SIG-M5 treated with dmso at 0.1 percent for 504 hours (cell line): ENCODE data around the gene UBC.

ENCODE experiments used
- DNase-seq: peaks from one replicate; lab custom pipeline; 2025; ENCODE audit not compliant: unreplicated experiment; lab: John Stamatoyannopoulos, UW

Gene UBC

GRCh38 chr12:124914392-124915238 is at the start of gene UBC:
TSS of gene UBC (minus strand) at chr12:124914650. CDS start at chr12:124913771, 879 bp downstream.
- DNase-seq: no peak

DNA sequence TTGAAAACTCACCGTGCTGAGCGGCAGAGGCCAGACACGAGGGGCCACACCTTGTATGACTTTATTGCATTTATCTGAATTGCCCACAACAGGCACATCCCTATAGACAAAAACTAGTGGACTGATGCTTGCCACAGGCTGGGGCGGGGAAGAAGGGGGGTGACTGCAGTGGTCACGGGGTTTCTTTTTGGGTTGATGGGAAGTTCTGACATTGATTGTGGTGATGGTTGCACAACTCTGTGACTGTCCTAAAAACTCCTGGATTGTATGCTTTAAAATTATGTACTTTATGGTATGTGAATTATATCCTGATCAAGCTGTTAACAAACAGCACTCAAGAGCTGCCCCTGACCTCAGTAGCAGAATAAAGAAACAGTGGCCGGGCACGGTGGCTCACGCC is 48.8 kb upstream of the UBC start:
- DNase-seq: peak; percentile 20

GRCh38 chr12:124961055-124961454 is 46.6 kb upstream of the UBC start:
- DNase-seq: no peak

GRCh38 chr12:124956571-124956970 is 42.1 kb upstream of the UBC start:
- no peak for DNase-seq

DNA sequence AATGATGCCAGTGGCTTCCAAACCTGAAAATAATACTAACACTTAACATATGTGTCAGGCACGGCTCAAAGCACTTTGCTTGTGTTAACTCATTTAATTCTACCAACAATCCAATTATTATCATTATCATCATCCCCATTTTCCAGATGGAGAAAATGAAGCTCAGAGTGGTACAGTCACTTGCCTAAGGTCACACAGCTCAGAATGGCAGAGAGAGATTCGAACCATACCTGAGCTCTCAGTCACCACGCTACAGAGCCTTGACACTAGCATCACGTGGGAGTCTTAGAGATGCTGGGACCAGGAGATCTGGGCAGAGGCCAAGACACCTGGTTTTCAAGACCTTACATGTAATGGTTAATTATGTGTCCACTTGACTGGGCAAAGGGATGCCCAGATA is 40.3 kb upstream of the UBC start:
- no peak for DNase-seq

DNA sequence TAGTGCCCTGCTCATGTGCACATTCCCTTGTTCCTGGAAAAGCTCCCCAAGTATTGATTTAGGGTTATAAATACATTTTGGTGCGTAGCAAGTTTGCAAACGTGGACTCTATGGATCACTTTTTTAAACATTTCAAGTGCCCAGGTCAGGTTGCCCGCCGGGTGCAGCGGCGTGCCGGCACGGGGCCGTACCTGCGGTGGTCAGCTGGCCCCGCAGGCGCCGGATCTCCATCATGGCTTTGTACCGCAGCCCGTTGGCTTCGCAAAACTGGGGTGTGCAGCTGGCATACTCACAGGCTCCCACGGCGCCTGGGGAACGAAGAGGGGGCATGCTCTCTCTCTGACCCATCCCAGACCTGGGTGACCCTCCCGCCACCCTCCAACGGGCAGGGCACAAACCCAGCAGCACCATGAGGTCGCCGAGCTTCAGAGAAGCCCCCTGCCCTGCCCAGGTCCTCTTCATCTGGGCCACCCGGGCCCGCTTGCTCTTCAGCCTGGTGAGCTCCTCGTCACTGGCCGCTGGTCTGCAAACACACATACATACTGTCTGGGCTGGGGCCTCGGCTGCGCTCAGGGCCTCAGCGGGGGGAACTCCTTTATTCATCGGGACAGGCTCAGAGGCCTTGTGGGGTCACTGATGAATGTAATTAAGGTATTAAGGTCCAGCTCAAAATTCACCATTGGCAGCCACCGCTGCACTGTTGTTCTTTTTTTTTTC is 39.4 kb upstream of the UBC start:
- DNase-seq: no peak

DNA sequence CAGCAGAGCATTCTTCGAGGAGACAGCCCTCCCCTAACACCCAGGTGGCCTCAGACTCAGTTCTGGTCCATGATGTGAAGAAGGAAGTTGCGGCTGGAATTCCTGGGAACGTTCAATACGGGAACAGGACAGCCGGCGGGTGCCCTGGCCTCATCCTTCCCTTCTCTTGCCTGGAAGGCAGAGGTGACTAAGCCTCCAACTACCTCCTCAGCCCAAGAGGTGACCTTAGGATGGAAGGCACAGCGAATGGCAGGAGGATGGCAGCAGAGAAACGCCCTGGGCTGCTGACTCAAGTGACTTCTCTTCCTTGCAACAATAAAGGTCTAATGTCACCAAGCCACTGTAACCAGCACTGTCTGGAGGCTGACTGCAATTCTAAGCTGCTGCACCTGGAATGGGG is 38.4 kb upstream of the UBC start:
- DNase-seq: no peak

DNA sequence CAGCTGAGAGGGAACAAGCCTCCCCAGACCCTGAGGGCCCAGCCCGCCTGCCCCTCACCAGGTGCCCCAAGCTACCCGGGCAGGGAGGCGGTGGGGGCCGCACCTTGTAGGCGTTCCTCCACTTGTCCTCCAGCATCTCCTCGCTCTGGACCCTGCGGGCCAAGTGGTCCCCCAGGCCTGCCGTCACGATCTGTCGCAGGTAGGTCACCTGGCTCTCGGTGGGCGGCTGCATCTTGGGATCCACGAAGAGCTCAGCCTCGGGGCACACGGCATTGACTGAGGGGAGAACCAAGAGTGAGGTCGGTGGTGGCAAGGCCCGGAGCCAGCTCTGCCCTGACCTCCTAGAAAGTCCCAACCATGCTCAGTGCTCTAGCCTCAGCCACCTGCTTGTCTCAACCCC is 37.8 kb upstream of the UBC start:
- no peak for DNase-seq

GRCh38 chr12:124949779-124950728 is 35.6 kb upstream of the UBC start:
- DNase-seq: no peak

- no peak for DNase-seq
Observed at GRCh38 chr12:124949066-124949465, 34.6 kb upstream of the UBC start.

GRCh38 chr12:124947561-124948398 is 33.3 kb upstream of the UBC start:
- no peak for DNase-seq

DNA sequence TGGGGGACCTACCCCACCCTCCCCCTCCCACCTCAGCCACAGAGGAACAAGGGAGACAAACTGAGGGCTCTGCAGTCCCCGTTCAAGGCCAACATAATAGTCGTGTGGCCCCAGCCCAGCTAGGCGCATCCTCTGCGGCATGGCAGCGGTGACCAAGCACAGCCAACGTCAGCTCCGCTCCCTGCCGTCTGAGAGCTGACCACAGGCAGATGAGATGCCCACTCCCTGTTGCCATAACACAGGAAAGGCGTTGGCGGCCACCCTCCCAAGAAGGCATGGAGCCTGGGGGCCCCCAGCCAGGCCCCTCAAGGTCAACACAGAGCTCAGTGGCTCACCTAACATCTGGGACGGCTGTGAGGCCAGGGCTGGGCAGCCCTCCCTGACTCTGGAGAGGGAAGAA is 32.6 kb upstream of the UBC start:
- DNase-seq: no peak

GRCh38 chr12:124946447-124946793 is 32.0 kb upstream of the UBC start:
- DNase-seq: no peak

- DNase-seq: no peak
Observed at GRCh38 chr12:124941170-124941527, 26.7 kb upstream of the UBC start.

- no peak for DNase-seq
Observed at GRCh38 chr12:124940393-124941169, 26.1 kb upstream of the UBC start.

GRCh38 chr12:124940143-124940392 is 25.6 kb upstream of the UBC start:
- DNase-seq: no peak

GRCh38 chr12:124939421-124940142 is 25.1 kb upstream of the UBC start:
- DNase-seq: no peak

DNA sequence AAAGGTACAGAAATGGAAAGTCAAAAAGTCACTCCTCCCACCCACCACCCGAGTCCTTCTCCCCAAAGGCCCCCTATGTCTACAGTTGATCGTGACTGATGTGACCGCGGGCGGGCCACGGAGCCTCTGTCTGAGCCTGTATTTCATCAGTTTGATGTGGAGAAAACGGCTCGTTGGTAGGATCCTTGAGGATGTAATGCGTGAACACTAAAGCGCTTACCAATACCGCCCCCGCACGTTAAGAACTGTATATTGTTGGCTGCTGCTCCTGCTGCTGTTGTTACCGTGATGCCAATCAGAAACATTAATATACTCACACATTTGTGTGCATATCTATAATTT is 24.6 kb upstream of the UBC start:
- no peak for DNase-seq

DNA sequence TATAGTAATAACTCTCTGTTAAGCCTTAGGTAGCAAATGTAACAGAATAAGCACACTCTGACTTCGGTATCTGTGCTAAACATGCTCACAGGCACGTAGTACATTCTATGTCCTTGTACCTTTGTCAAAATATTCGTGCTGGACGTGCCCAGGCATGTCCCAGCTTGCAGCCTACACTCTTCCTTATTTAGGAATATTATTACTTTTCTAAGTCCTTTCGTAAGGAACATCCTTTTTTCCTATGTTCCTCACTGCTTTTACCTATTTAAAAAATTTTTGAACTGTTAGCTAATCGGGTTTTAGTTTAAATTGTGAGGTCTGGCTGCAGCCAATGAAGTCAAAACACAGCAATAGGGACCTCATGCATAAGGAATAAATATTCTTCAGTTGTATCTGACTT is 24.1 kb upstream of the UBC start:
- DNase-seq: no peak

DNA sequence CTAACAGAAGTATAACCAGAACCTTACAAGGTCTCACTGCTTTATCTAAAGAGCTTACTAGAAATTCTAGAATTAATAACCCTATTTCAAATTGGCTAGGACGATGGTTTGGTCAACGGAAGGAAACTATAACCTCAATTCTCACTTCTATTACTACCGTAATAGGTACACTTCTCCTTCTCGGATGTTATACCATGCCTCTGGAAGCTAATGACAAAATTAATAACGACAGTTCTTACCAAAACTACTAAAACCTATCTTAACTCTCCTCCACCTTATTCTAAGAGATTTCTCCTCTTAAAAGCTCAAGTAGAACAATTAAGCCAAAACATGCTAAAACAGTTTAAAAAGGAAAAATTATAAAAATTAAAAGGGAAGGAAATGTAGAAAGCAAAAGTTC is 23.7 kb upstream of the UBC start:
- no peak for DNase-seq
